ENCODE measurements around the gene BRAT1.

DNA sequence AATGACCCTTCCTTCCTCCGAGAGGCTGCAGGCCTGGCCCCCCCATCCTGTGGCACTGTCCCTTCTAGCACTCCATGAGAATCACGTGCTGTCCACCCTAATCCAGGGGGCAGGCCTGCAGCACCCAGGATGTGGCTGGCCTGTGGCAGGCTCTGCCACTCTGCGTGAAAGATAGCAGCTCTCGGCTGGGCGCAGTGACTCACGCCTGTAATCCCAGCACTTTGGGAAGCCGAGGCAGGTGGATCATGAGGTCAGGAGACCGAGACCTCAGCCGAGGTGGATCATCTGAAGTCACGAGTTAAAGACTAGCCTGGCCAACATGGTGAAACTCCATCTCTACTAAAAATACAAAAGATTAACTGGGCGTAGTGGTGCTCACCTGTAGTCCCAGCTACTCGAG lies 54.6 kb downstream of the BRAT1 start:
- TF ChIP-seq, protein P1, sequence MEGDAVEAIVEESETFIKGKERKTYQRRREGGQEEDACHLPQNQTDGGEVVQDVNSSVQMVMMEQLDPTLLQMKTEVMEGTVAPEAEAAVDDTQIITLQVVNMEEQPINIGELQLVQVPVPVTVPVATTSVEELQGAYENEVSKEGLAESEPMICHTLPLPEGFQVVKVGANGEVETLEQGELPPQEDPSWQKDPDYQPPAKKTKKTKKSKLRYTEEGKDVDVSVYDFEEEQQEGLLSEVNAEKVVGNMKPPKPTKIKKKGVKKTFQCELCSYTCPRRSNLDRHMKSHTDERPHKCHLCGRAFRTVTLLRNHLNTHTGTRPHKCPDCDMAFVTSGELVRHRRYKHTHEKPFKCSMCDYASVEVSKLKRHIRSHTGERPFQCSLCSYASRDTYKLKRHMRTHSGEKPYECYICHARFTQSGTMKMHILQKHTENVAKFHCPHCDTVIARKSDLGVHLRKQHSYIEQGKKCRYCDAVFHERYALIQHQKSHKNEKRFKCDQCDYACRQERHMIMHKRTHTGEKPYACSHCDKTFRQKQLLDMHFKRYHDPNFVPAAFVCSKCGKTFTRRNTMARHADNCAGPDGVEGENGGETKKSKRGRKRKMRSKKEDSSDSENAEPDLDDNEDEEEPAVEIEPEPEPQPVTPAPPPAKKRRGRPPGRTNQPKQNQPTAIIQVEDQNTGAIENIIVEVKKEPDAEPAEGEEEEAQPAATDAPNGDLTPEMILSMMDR (conservative IDR thresholded peaks at IDR 0.05), result no peak
- TF ChIP-seq EZH2 (IDR thresholded peaks at IDR 0.05; ENCODE audit: low read depth), result no peak
